Stimulated activated CD4-positive, alpha-beta T cell treated with anti-CD3 and anti-CD28 coated beads, Interleukin-12 subunit alpha, Interleukin-12 subunit beta, amount 100 ng/mL, for 48 hours (primary cell): ENCODE measurements around the gene SLC25A51.
"Not testable (repeated sequence)": the region's sequence is repeated elsewhere in the genome, so short reads cannot be mapped to it uniquely, and the experiment has no call there.

Experiments used
- DNase-seq, 3 donors: peaks; one replicate each; pipeline ENCODE4 v3.0.0-alpha.2; 2020; ENCODE audit warnings: low read depth in 2 of 3, low spot score in 1 of 3

SLC25A51 gene

DNA sequence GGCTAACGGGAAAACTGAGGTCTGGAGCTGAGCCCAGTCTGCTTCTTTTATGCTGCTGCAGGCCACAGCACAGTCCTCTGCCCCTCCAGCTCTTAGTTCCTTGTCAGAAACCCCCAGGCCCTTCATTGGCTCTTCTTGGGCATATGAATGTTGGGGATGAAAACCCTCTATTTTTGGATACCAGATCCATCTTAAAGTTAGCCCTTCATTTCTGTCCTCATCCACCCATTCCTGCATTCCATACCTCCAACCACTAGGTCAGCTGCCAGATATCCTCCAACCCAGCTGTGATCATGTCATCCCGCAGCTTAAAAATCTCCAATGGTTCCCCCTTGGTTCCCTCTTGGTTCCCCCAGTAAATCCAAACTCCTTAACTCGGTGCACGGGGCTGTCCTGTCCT, 1.8 kb upstream of the SLC25A51 start:
- no peak for DNase-seq

DNA sequence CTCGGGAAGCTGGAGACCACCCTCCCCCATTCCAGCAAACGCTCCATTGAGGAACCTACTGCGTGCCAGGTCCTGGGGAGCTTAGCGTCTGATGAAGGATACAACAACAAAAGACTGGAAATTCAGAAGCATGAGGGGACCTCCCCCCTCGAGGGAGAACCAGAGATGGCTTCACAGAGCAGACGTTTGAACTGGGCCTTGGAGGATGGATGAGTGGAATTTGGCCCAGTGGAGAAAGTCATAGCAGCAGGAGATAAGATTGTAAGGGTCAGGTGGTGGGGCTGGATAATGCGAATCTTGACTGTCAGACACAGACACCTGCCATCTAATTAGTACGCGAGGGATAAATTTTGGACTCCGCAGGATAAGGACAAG, 1.2 kb upstream of the SLC25A51 start:
- no peak for DNase-seq

- peak in 1 of 3 donors; percentile 16 for DNase-seq
Observed at GRCh38 chr9:37904445-37905130, 661 bp upstream of the SLC25A51 start.

GRCh38 chr9:37902796-37903646, 906 bp downstream of the SLC25A51 start:
- DNase-seq, result peak in 1 of 3 donors; percentile 20

DNA sequence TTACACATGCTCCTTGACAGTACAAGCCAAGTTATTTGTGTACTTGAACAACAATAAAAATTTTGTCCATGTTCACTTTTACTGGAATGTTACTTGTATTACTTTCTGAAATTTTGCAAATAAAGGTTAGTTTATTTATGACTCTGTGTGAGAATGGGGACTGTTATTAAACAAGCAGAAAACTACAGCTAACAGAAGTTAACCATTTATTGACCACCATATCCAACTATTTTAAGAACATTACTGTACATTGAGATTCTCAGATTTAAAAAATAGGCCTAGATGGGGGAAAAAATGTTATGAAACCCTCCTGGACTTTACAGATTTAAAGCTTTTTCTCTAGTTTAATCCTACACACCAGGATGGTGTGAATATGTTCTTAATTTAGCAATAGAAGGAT, 1.8 kb downstream of the SLC25A51 start:
- DNase-seq, result no peak

DNA sequence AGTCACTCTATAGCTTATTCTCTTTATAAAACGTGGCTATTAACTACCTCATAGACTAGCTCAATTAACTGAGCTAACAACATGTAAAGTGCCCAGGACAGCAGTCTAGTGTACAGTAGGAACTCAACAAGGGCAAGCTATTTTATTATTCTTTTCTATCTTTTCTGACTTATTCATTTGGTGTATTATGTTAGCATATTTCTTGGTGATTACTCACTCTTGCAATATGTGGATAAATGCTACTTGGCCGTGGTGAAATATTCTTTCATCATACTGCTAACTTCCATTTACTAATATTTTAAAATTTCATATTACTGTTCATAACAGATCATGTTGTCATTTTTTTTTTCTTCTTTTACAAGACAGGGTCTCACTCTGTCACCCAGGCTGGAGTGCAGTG, 4.9 kb downstream of the SLC25A51 start:
- DNase-seq, result no peak

- DNase-seq, result no peak
Observed at GRCh38 chr9:37897665-37898064, 6.3 kb downstream of the SLC25A51 start.

DNA sequence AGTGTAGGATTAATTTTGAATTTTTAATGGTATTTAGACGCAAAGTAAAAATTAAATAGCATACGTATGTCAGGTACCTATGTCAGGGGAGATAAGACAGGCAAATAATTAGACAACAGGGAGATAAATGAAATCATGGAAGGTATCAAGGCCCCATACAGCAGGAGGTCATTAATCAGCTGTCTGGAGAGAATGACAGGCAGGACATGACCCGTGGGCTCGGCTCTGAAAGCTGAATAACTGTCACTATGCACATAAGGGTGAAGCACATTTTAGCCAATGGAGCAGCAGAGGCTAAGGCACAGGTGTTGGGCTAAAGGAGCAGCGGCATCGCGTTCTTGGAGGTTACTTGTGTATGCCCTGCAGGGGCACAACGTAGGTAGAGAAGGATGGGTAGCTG, 11.9 kb downstream of the SLC25A51 start:
- no peak for DNase-seq

DNA sequence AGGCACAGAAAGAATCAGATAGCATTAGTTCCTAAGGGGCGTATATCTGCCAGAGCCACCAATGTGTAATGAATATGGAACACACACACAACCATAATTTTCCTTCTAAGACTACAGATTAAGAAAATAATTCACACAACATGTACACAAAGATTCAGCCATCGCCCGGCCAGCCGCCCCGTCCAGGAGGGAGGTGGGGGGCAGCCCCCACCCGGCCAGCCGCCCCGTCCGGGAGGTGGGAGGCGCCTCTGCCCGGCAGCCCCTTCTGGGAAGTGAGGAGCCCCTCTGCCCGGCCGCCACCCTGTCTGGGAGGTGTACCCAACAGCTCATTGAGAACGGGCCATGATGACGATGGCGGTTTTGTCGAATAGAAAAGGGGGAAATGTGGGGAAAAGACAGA, 12.9 kb downstream of the SLC25A51 start:
- DNase-seq, result not testable (repeated sequence)

- no peak for DNase-seq
Observed at GRCh38 chr9:37889536-37889935, 14.4 kb downstream of the SLC25A51 start.

DNA sequence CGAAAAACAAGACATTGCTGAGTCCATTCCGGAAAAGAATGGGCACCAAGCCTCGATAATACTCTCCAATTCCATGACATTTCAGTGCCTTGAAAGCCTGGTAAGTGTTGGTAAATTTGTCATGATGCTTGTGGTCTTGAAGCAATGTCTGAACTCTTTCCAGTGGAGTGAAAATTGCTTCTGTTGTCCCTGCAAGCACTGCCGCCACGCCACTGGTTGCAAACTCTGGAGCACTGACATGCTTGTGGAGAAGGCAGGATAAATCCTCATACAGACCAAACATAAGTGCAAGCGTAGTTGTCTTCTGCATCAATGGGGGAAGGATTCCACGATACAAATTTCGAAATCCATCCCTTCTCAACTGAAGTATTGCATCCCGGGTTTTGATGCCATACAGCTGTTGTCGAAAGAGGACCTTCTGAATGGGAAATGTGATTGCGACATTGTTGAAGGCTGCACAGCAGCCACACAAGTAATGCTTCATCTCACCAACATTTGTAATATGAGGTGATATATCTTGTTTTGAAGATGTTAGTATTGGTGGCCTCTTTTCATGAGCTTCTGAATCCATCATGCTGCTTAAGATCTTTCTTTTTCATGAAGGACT, 15.8 kb downstream of the SLC25A51 start:
- not testable (repeated sequence) for DNase-seq

GRCh38 chr9:37880916-37881479, 22.9 kb downstream of the SLC25A51 start:
- DNase-seq, result no peak

DNA sequence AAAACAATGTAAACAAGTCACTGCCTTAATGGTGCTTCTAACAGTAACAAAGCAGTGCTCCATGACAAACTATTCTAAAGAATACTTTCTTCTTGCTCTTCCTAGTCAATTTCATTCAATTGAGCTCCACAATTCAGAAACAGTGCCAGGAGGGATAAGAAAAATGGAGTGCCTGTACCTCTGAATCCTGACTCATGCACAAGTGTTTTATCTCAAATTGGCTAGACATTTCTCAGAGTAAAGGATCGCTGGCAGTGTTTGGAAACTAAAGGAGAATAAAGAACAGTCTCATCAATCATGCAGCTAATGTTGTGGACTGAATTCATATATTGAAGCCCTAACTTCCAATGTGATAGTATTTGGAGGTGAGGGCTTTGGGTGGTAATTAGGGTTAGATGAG, 27.6 kb downstream of the SLC25A51 start:
- no peak for DNase-seq

DNA sequence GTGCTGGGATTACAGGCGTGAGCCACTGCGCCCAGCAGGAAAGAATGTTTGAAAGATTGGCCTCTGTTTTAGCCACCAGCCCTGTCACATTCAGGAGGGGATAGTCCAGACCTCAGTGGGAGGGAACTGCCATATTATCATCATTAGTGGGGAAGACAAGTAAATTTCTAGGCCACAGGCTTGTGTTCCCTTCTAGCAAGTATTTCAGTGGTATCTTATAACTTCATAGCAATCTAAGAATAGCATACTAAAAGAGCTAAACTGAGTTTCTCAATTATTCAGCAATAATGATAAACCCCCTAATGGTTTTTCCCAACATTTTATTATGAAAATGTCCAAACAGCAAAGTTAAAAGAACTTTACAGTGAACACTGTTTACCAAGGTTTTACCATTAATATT, 30.0 kb downstream of the SLC25A51 start:
- DNase-seq, result no peak

DNA sequence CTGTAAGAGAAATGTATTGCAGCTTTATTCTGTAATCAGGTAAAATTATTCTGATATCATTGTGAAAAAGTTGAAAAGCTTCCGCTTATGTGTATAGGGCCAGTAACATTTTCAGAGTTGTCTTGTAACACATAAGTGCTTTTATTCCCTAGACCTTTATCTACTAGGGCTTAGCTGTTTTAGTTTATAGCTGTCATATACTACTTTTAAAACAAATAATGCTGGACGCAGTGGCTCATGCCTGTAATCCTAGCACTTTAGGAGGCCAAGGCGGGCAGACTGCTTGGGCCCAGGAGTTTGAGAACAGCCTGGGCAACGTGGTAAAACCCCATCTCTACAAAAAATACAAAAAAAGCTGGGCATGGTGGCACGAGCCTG, 33.1 kb downstream of the SLC25A51 start:
- DNase-seq, result no peak

DNA sequence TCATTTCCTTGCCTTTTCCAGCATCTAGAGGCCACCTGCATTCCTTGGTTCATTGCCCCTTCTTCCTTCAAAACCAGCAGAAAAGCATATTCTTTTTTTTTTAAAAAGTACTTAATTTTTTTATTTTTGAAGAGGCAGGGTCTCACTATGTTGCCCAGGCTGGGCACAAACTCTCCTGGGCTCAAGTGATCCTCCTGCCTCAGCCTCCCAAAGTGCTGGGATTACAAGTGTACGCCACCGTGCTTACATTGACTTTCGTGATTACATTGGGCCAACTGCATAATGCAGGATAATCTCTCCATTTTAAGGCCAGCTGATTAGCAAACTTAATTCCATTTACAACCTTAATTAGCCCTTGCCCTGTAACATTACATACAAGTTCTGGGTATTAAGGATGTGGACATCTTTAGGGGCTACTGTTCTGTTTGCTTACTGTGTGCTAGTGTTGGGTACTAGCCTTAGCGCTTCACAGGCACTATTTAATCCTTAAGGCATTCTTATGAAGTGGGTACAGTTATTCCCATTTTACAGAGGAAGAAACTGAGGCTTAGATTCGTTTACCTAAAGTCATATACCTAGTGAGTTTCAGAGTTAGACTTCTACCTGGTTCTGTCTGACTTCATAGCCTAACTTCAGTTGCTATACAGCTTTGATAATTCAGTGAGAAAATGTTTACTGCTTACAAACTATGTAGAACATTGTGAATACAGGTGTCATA, 33.7 kb downstream of the SLC25A51 start:
- no peak for DNase-seq

DNA sequence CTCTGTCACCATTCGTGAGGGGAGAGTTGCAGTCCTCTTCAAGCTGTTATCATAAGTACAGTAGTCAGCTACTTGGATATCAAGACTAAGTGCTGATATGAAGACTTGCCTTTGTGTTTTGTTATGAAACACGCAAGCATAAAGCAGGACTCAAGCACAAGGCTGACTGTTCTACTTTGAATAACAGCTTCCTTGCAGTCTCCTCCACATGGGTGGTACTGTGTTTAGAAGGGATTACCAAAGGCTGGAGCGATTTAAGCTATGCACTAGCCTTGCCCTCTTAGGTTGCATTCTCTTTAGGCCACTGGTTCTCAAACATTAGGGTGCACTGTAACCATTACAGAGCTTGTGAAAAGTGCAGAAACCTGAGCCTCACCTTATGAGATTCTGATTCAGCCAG, 41.4 kb downstream of the SLC25A51 start:
- no peak for DNase-seq

DNA sequence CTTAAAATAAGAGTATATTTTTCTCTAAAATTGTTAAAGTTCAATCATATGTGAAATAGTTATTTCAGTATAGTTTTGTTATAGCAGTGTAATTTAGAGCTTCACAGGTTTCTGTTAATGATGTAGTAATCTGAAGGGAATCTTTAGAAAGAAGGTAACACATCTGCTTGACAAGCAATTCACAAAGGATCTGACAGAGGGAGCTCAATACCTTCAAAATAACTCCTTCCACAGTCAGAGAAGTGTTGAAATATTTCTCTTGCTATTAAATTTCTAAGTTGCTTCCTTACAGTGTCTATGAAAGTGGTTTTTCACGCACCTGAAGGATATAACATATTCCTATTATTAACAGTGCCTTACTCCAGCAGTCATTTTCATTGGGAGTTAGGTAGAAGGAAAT, 44.9 kb downstream of the SLC25A51 start:
- DNase-seq, result no peak

DNA sequence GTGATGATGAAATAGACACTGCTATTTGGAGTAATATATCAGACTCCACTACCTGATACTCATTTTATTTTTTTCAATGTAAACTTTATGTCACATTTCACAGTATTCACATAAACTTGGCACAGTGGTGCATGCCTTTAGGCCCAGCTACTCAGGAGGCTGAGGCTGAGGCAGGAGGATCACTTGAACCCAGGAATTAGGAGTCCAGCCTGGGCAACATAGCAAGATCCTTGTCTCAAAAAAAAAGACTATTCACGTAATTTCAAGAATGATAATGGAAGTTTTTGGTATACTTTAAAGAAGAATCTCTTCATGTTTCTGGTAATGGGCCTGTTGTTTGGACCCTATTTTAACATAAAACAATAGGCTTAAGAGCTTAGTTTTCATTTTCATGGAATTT, 47.4 kb downstream of the SLC25A51 start:
- no peak for DNase-seq

GRCh38 chr9:37852222-37852621, 51.7 kb downstream of the SLC25A51 start:
- no peak for DNase-seq

DNA sequence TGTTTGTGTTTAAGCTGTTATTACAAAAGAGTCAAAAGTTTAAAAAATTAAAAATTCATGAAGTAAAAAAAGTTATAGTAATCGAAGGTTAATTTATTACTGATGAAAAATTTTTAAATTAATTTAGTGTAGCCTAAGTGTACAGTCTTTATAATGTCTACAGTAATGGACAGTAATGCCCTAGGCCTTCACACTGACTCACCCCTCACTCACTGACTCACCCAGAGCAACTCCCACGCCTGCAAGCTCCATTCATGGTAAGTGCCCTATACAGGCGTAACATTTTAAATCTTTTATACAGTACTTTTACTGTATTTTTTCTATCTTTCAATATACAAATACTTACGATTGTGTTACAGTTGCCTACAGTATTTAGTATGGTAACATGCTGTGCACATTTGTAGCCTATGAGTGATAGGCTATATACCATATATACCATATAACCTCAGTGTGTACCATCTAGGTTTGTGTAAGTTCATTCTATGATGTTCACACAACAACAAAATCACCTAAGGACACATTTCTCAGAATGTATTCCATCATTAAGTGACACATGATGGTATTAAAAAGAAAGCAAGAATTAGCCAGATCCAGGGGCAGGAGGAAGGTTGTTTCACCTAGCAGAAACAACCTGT, 63.2 kb downstream of the SLC25A51 start:
- peak in 1 of 3 donors; percentile 4 for DNase-seq
